Astrocyte of the spinal cord (primary cell): ENCODE measurements around the gene ZNF366.

Source experiments
- DNase-seq: peaks from one replicate; pipeline ENCODE4 v3.0.0; 2011; ENCODE audit warnings: low read depth, low spot score
- H3K4me3 ChIP-seq: 2 replicates; pipeline ENCODE4 v1.5.1; 2011; ENCODE audit warnings: low read depth, mild to moderate bottlenecking, low read length, moderate library complexity
- CTCF ChIP-seq: IDR thresholded peaks from 2 replicates; pipeline ENCODE4 v1.5.1; 2012; ENCODE audit warnings: low read depth, mild to moderate bottlenecking, low read length, inconsistent platforms
- in situ Hi-C: cut with HindIII; loops from 2 replicates; pipeline ENCODE4 v1.10.0; 2017; ENCODE audit warnings: low sequenced_read_pairs

ZNF366 gene

DNA sequence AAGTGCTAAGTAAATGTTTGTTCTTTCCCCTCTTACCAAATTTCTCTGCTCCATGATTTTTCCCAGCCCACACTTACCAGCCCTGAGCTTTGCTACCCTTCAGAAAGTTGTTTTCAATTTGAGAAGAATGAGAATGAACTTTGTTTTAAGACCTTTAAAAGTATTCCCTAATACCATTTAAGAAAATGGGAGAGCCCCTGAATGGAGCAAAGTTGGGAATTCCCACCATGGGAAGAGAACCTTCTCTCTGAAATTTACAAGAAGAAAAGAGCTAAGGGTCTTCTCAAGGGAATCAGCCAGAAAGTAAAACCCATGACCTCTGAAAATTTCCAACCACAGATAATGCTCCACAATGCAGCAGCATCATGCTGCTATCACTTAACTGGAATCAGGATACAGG lies 17.7 kb downstream of the ZNF366 start:
- no peak for DNase-seq
- in situ Hi-C loops: no loop called here
- no peak for TF ChIP-seq CTCF
- H3K4me3 ChIP-seq: no peak overlapping the region

DNA sequence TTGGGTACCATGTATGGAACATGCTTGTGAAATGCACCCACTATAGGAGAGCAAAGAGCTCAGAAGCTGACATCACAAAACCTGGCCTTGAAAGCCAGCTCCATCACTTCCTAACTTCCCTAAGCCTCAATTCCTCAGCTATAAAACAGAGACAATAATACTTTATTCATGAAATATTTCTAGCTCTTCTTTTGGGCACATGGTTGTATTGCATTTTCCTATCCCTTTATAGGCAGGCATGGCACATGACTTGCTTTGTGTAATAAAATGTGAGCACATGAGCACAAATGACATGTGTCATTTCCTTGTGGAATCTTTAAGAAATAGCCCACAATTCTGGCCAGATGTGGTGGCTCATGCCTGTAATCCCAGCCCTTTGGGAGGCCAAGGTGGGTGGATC lies 18.5 kb downstream of the ZNF366 start:
- no peak for DNase-seq
- no peak for TF ChIP-seq CTCF
- in situ Hi-C loops: no loop called here
- H3K4me3 ChIP-seq: no peak overlapping the region

- DNase-seq: no peak
- no peak overlapping the region for H3K4me3 ChIP-seq
- no peak for TF ChIP-seq CTCF
- in situ Hi-C loops: no loop called here
Observed at GRCh38 chr5:72487177-72487576, 20.0 kb downstream of the ZNF366 start.

DNA sequence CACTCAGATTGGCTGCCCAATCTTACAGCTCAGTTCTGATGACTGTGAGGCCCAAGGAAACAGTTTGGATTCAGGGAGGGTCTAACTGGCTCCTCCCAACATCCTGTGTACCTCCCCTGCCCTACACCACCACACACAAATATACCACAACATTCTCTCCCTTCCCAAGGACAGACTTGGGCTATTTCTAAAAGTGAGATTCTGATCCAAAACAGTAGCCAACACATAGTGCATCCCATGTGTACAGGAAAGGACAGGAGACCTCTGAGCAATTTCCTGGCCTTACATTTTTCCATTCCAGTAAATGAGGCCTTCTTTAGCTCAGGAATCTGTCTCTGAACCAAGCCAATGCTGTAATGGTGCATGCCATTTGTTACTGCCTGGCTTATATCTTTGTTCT lies 20.8 kb downstream of the ZNF366 start:
- H3K4me3 ChIP-seq: no peak overlapping the region
- in situ Hi-C loops: no loop called here
- DNase-seq: peak; percentile 44
- no peak for TF ChIP-seq CTCF

- in situ Hi-C loops: no loop called here
- H3K4me3 ChIP-seq: no peak overlapping the region
- DNase-seq: no peak
- TF ChIP-seq CTCF: no peak
Observed at GRCh38 chr5:72485430-72485974, 21.7 kb downstream of the ZNF366 start.

DNA sequence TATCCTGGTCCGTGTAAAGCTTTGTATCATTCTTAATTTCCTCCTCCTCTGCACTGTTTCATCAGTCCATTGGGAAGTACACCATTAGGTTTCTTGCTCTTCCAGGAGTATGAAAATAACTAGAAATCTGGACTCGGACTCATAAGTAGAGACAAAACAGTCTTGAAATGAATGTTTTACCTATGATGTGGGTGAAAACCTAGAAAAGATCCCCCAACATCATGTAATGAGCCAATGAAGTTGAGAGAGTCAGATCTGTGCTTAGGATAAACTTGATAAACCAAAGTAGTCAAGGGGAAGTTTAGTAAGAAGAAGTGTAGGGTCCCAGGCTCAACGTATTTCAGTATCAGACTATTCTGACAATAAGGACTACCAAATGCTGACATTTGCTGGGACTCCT lies 25.2 kb downstream of the ZNF366 start:
- DNase-seq: no peak
- in situ Hi-C loops: no loop called here
- no peak overlapping the region for H3K4me3 ChIP-seq
- no peak for TF ChIP-seq CTCF

- in situ Hi-C loops: no loop called here
- no peak overlapping the region for H3K4me3 ChIP-seq
- TF ChIP-seq CTCF: no peak
- no peak for DNase-seq
Observed at GRCh38 chr5:72480841-72481240, 26.4 kb downstream of the ZNF366 start.
